Suppressor macrophage (primary cell): ENCODE measurements around the gene HSPB8.
A peak's percentile ranks its signal among the peaks of the same experiment; 100 is the strongest.
"Not testable (repeated sequence)": the region's sequence is repeated elsewhere in the genome, so short reads cannot be mapped to it uniquely, and the experiment has no call there.

ENCODE experiments used
- DNase-seq, 4 experiments: peaks; one replicate each; pipeline ENCODE4 v3.0.0-alpha.2; 2020 to 2022

Gene HSPB8

GRCh38 chr12:119206348-119207062 lies 27.8 kb downstream of the HSPB8 start:
- no peak for DNase-seq

- DNase-seq, result no peak
Measured at GRCh38 chr12:119207063-119207560, 28.4 kb downstream of the HSPB8 start.

GRCh38 chr12:119208626-119209061 lies 29.9 kb downstream of the HSPB8 start:
- DNase-seq, result no peak

GRCh38 chr12:119211884-119212283 lies 33.2 kb downstream of the HSPB8 start:
- DNase-seq, result no peak

GRCh38 chr12:119216084-119216483 lies 37.4 kb downstream of the HSPB8 start:
- DNase-seq, result no peak

GRCh38 chr12:119218875-119219274 lies 40.1 kb downstream of the HSPB8 start:
- not testable (repeated sequence) for DNase-seq

GRCh38 chr12:119222222-119222951 lies 43.7 kb downstream of the HSPB8 start:
- peak in 3 of 4 experiments; percentile 23 to 34 (median 33) for DNase-seq

- no peak for DNase-seq
Measured at GRCh38 chr12:119225454-119225853, 46.7 kb downstream of the HSPB8 start.

- no peak for DNase-seq
Measured at GRCh38 chr12:119227292-119227691, 48.6 kb downstream of the HSPB8 start.

- DNase-seq, result no peak
Measured at GRCh38 chr12:119229205-119229604, 50.5 kb downstream of the HSPB8 start.

- DNase-seq, result peak in 2 of 4 experiments; percentile 5 to 7
Measured at GRCh38 chr12:119229837-119230236, 51.1 kb downstream of the HSPB8 start.

- no peak for DNase-seq
Measured at GRCh38 chr12:119230807-119231206, 52.1 kb downstream of the HSPB8 start.

- no peak for DNase-seq
Measured at GRCh38 chr12:119231774-119232173, 53.0 kb downstream of the HSPB8 start.

- DNase-seq, result no peak
Measured at GRCh38 chr12:119235197-119235751, 56.5 kb downstream of the HSPB8 start.

GRCh38 chr12:119236372-119236771 lies 57.6 kb downstream of the HSPB8 start:
- DNase-seq, result no peak

- DNase-seq, result no peak
Measured at GRCh38 chr12:119239040-119239439, 60.3 kb downstream of the HSPB8 start.

- DNase-seq, result no peak
Measured at GRCh38 chr12:119241049-119241448, 62.3 kb downstream of the HSPB8 start.

GRCh38 chr12:119241580-119242169 lies 62.9 kb downstream of the HSPB8 start:
- no peak for DNase-seq
